ENCODE results near the gene LRP1B.

Gene LRP1B

GRCh38 chr2:141698500-141698899 lies 432.3 kb downstream of the LRP1B start:
- H3K36me3 ChIP-seq: no peaks in the 10 kb centered on the region
- no peaks in the 10 kb centered on the region for H3K4me1 ChIP-seq (ENCODE audit: control insufficient read depth in 1 of 2, insufficient read depth in 1 of 2, low read depth in 1 of 2, low read length in 1 of 2)
- no peak overlapping the region for H3K27ac ChIP-seq
- no peaks in the 10 kb centered on the region for H3K9me3 ChIP-seq
- no peaks in the 10 kb centered on the region for H3K27me3 ChIP-seq
- TF ChIP-seq CTCF (IDR thresholded peaks at IDR 0.05): no peak
- no peak overlapping the region for H3K4me3 ChIP-seq (ENCODE audit: low read depth in 1 of 2, low read length in 1 of 2)

- TF ChIP-seq CTCF (IDR thresholded peaks at IDR 0.05): no peak
- Histone ChIP-seq H3K4me1 (ENCODE audit: control insufficient read depth in 1 of 2, insufficient read depth in 1 of 2, low read depth in 1 of 2, low read length in 1 of 2) (no peaks in the 10 kb centered on the region), H3K4me3 (ENCODE audit: low read depth in 1 of 2, low read length in 1 of 2) (no peak overlapping the region), H3K36me3 (no peaks in the 10 kb centered on the region), H3K9me3 (no peaks in the 10 kb centered on the region), H3K27me3 (no peaks in the 10 kb centered on the region), H3K27ac (no peak overlapping the region)
Observed at GRCh38 chr2:141697035-141697434, 433.8 kb downstream of the LRP1B start.

GRCh38 chr2:141694180-141694579 lies 436.6 kb downstream of the LRP1B start:
- Histone ChIP-seq H3K4me3 (ENCODE audit: low read depth in 1 of 2, low read length in 1 of 2) (no peak overlapping the region), H3K4me1 (ENCODE audit: control insufficient read depth in 1 of 2, insufficient read depth in 1 of 2, low read depth in 1 of 2, low read length in 1 of 2) (no peaks in the 10 kb centered on the region), H3K36me3 (no peaks in the 10 kb centered on the region), H3K27ac (no peak overlapping the region), H3K27me3 (no peaks in the 10 kb centered on the region), H3K9me3 (no peaks in the 10 kb centered on the region)
- TF ChIP-seq CTCF (IDR thresholded peaks at IDR 0.05): no peak

GRCh38 chr2:141692829-141693228 lies 438.0 kb downstream of the LRP1B start:
- no peaks in the 10 kb centered on the region for H3K4me1 ChIP-seq (ENCODE audit: control insufficient read depth in 1 of 2, insufficient read depth in 1 of 2, low read depth in 1 of 2, low read length in 1 of 2)
- no peaks in the 10 kb centered on the region for H3K36me3 ChIP-seq
- no peak for TF ChIP-seq CTCF (IDR thresholded peaks at IDR 0.05)
- H3K4me3 ChIP-seq (ENCODE audit: low read depth in 1 of 2, low read length in 1 of 2): no peak overlapping the region
- no peaks in the 10 kb centered on the region for H3K9me3 ChIP-seq
- H3K27ac ChIP-seq: no peak overlapping the region
- H3K27me3 ChIP-seq: no peaks in the 10 kb centered on the region

GRCh38 chr2:141676139-141676538 lies 454.7 kb downstream of the LRP1B start:
- Histone ChIP-seq H3K36me3 (no peaks in the 10 kb centered on the region), H3K27ac (no peak overlapping the region), H3K27me3 (no peaks in the 10 kb centered on the region), H3K4me1 (ENCODE audit: control insufficient read depth in 1 of 2, insufficient read depth in 1 of 2, low read depth in 1 of 2, low read length in 1 of 2) (no peaks in the 10 kb centered on the region), H3K4me3 (ENCODE audit: low read depth in 1 of 2, low read length in 1 of 2) (no peak overlapping the region), H3K9me3 (no peaks in the 10 kb centered on the region)
- TF ChIP-seq CTCF (IDR thresholded peaks at IDR 0.05): no peak

GRCh38 chr2:141666191-141666590 lies 464.6 kb downstream of the LRP1B start:
- Histone ChIP-seq H3K27ac (no peak overlapping the region), H3K36me3 (no peaks in the 10 kb centered on the region), H3K4me3 (ENCODE audit: low read depth in 1 of 2, low read length in 1 of 2) (no peak overlapping the region), H3K27me3 (no peaks in the 10 kb centered on the region), H3K4me1 (ENCODE audit: control insufficient read depth in 1 of 2, insufficient read depth in 1 of 2, low read depth in 1 of 2, low read length in 1 of 2) (no peaks in the 10 kb centered on the region), H3K9me3 (no peaks in the 10 kb centered on the region)
- no peak for TF ChIP-seq CTCF (IDR thresholded peaks at IDR 0.05)

Data from neutrophil (primary cell).